ENCODE results near the gene SPRED2. TPM values are rescaled to one million over a fixed set of nuclear protein-coding genes. Genes with fewer than 3 reads are reported as not detected.
"Not testable (repeated sequence)": the region's sequence is repeated elsewhere in the genome, so short reads cannot be mapped to it uniquely, and the experiment has no call there.

Gene SPRED2
- total RNA-seq, 1 donor from 2014 or later = 8.4 TPM

DNA sequence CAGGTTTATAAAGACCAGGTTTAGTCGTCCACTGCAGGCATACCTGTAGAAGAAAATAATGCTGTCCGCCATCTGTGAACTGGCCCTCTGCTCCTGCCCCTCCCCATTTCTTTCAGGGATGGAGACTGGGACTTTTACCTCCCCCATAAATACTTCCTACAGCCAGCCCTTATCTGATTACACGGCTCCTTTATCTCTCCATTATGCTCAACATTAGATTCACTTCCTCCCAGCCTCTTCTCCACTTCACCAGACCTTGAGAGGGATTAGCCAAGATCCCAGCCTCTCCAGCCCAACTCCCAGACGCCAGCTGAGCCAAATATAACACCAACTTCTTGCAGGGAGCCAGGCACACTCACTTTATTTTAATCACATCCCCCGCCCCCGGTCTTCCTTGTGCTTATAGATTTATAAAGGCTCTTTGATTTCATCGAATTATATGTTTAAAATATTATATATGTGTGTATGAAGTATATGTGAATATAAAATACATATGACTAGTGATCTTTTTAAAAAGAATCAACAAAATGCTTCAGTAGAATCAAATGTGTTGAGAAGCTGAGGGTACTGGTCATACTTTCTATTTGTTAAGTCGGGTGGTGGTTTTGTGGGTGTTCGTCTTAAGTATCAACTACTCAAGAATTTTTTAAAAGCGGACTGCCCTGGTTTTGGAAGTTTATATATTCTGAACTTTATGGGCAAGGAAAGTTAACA, 81.0 kb downstream of the SPRED2 start:
- Mint-ChIP-seq H3K27ac (no peak overlapping the region), H3K9me3 (no peaks in the 10 kb centered on the region), H3K4me3 (ENCODE audit: low read depth) (no peak overlapping the region), H3K4me1 (ENCODE audit: low read depth) (peaks cover 24% of the 10 kb centered on the region), H3K36me3 (ENCODE audit: low read depth) (no peaks in the 10 kb centered on the region), H3K27me3 (ENCODE audit: low read depth) (peaks cover 22% of the 10 kb centered on the region)
- DNase-seq (ENCODE audit: low spot score) = no peak
- intact Hi-C loops (cut with micrococcal nuclease) = no loop called here

DNA sequence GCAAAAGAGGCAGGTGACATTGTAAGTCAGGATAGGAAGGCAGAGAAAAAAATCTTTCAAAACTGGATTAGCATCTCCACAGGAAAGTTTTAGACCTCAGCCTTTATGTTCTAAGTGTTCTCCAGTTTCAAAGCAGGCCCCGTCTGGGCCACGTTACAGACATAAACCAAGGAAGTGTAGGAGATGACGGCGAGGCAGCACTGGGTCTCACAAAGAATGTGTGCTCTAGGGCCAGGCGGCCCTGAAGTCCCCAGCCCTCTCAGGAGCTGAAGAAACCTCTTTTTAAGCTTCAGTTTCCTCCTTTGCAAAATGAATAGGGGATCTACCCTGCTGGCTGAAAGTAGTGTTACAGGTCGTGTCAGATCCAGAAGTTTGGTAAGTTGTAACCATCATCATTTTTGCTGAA, 81.7 kb downstream of the SPRED2 start:
- peaks cover 17% of the 10 kb centered on the region for H3K27me3 Mint-ChIP-seq (ENCODE audit: low read depth)
- no peak for DNase-seq (ENCODE audit: low spot score)

DNA sequence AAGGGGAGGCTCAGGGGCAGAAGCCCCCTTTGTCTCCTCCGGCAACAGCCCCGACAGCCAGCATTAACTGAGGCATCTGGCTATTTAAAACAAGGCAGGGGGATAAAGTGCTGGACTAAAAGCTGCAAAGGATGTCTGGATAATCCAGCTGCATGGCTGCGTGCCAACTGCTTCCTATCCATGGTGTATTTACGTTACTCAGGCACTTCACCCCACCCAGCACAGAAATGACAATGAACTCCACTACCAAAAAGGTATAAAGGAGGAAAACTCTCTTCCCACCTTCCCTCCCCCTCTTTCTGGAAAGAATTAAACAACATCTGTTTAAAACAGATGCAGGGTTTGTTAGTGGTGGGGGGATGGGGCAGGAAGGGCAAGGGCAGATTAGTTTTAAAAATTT, 82.5 kb downstream of the SPRED2 start:
- Mint-ChIP-seq H3K4me1 (ENCODE audit: low read depth) (peaks cover 10% of the 10 kb centered on the region), H3K27ac (no peak overlapping the region), H3K36me3 (ENCODE audit: low read depth) (no peaks in the 10 kb centered on the region), H3K27me3 (ENCODE audit: low read depth) (peaks cover 12% of the 10 kb centered on the region), H3K9me3 (no peaks in the 10 kb centered on the region), H3K4me3 (ENCODE audit: low read depth) (no peak overlapping the region)
- DNase-seq (ENCODE audit: low spot score) = no peak
- intact Hi-C loops (cut with micrococcal nuclease) = no loop called here

More for the DNA sequence above, 81.7 kb downstream of the SPRED2 start:
- H3K27ac Mint-ChIP-seq = no peak overlapping the region
- peaks cover 18% of the 10 kb centered on the region for H3K4me1 Mint-ChIP-seq (ENCODE audit: low read depth)
- no peaks in the 10 kb centered on the region for H3K36me3 Mint-ChIP-seq (ENCODE audit: low read depth)
- no peaks in the 10 kb centered on the region for H3K9me3 Mint-ChIP-seq
- intact Hi-C loops (cut with micrococcal nuclease) = no loop called here
- no peak overlapping the region for H3K4me3 Mint-ChIP-seq (ENCODE audit: low read depth)

DNA sequence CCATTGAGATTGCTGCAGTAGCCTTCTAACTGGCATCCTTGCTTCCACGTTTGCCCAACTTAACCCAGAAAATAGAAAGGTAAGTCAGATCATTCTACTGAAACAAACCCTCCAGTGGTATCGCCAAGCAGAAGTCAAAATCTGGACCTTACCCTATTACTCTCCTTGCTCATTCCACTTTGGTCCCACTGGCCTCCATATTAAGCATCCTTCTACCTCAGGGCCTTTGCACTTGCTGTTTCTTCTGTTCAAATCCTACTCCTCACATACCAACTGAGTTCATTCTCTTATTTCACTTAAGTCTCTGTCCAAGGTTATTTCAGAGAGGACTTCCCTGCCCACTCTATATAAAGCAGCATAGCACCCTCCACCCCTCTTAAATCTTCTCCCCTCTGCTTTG, 84.5 kb downstream of the SPRED2 start:
- no peak overlapping the region for H3K4me3 Mint-ChIP-seq (ENCODE audit: low read depth)
- DNase-seq (ENCODE audit: low spot score) = no peak
- H3K9me3 Mint-ChIP-seq = no peaks in the 10 kb centered on the region
- intact Hi-C loops (cut with micrococcal nuclease) = no loop called here
- peaks cover 7% of the 10 kb centered on the region for H3K27me3 Mint-ChIP-seq (ENCODE audit: low read depth)
- H3K4me1 Mint-ChIP-seq (ENCODE audit: low read depth) = peaks cover 9% of the 10 kb centered on the region
- no peaks in the 10 kb centered on the region for H3K36me3 Mint-ChIP-seq (ENCODE audit: low read depth)
- H3K27ac Mint-ChIP-seq = no peak overlapping the region

DNA sequence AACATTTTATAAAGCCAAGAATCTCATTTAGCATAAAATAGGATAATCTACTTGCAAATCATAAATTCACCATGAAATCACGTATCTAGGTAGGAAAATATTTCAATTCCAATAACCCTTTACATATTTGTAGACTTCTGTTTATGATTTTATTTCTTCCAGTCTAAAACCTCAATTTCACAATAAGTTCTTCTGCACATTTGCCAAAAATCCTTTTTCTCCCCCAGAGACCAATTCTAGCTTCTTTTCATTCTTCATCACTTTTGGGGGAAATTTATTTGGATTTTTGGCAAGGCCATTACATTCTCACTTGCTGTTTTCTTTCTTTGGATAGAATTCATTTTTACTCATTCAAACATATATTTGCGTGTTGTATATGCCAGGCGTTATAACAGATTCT, 86.8 kb downstream of the SPRED2 start:
- Mint-ChIP-seq H3K9me3 (no peaks in the 10 kb centered on the region), H3K4me3 (ENCODE audit: low read depth) (no peak overlapping the region), H3K27me3 (ENCODE audit: low read depth) (peaks cover 7% of the 10 kb centered on the region), H3K4me1 (ENCODE audit: low read depth) (peaks cover 3% of the 10 kb centered on the region), H3K36me3 (ENCODE audit: low read depth) (no peaks in the 10 kb centered on the region), H3K27ac (no peak overlapping the region)
- intact Hi-C loops (cut with micrococcal nuclease) = no loop called here
- no peak for DNase-seq (ENCODE audit: low spot score)

DNA sequence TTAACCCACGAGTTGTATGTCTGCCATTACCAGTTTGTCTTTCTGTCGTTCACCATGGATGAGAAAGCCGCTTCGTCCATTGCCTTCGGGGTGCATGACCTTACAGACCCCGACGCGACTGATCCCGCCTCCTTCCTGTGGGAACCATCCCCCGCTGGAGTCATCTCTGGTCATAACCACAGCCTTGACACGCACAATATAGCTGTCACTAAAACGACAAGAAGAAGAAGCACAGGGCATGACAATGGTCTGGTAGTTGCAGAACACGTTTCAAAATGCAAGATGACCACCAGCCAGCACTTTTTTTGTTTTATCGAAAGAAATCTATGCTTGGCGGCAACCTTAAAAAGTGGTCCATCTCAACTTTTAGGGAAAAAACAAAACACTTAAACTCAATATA, 87.7 kb downstream of the SPRED2 start:
- Mint-ChIP-seq H3K36me3 (ENCODE audit: low read depth) (no peaks in the 10 kb centered on the region), H3K4me3 (ENCODE audit: low read depth) (no peak overlapping the region), H3K27me3 (ENCODE audit: low read depth) (peaks cover 7% of the 10 kb centered on the region), H3K27ac (no peak overlapping the region), H3K4me1 (ENCODE audit: low read depth) (peaks cover 2% of the 10 kb centered on the region), H3K9me3 (no peaks in the 10 kb centered on the region)
- intact Hi-C loops (cut with micrococcal nuclease) = no loop called here
- no peak for DNase-seq (ENCODE audit: low spot score)

DNA sequence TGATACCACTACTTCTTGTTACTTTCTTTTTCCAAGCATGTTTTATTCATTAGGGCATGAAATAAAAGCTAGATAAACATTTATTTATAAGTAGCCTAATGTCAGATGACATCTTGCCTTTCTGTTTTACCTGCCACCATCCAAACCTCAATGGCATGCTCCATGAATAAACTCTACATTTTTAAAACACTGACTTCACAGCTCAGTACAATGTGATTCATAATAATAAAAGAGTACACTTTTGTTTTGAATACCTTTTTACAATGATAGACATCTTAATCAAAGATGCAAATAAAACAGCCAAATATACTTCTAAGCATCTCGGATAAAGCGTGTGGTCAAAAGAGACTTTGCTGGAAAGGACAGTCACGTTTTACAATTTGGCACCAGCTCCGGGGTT, 88.2 kb downstream of the SPRED2 start:
- H3K36me3 Mint-ChIP-seq (ENCODE audit: low read depth) = no peaks in the 10 kb centered on the region
- intact Hi-C loops (cut with micrococcal nuclease) = no loop called here

DNA sequence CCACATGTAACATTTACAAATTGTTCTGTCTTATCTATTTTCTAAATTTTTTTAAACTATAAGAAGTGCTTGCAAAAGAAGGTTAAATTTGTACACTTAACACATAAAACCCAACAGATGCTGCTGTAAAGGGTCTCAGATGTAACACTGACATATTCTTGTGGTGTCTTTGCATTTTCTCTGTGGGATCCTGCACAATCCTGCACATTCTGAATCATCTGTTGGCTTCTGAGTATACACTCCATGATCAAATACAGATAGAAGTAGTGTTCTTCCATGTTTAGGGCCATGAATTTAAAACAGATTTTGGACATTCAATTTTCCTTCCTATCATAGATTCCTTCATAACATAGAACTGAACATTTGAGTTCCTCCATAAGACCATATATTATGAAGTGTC, 89.0 kb downstream of the SPRED2 start:
- no peaks in the 10 kb centered on the region for H3K36me3 Mint-ChIP-seq (ENCODE audit: low read depth)
- H3K4me1 Mint-ChIP-seq (ENCODE audit: low read depth) = peaks cover 2% of the 10 kb centered on the region
- no peak for DNase-seq (ENCODE audit: low spot score)
- no peak overlapping the region for H3K4me3 Mint-ChIP-seq (ENCODE audit: low read depth)
- peaks cover 7% of the 10 kb centered on the region for H3K27me3 Mint-ChIP-seq (ENCODE audit: low read depth)
- H3K9me3 Mint-ChIP-seq = no peaks in the 10 kb centered on the region
- intact Hi-C loops (cut with micrococcal nuclease) = no loop called here
- no peak overlapping the region for H3K27ac Mint-ChIP-seq

More for the DNA sequence above, 88.2 kb downstream of the SPRED2 start:
- no peak overlapping the region for H3K27ac Mint-ChIP-seq
- no peaks in the 10 kb centered on the region for H3K9me3 Mint-ChIP-seq
- peaks cover 2% of the 10 kb centered on the region for H3K4me1 Mint-ChIP-seq (ENCODE audit: low read depth)
- H3K27me3 Mint-ChIP-seq (ENCODE audit: low read depth) = peaks cover 7% of the 10 kb centered on the region
- H3K4me3 Mint-ChIP-seq (ENCODE audit: low read depth) = no peak overlapping the region
- DNase-seq (ENCODE audit: low spot score) = no peak

DNA sequence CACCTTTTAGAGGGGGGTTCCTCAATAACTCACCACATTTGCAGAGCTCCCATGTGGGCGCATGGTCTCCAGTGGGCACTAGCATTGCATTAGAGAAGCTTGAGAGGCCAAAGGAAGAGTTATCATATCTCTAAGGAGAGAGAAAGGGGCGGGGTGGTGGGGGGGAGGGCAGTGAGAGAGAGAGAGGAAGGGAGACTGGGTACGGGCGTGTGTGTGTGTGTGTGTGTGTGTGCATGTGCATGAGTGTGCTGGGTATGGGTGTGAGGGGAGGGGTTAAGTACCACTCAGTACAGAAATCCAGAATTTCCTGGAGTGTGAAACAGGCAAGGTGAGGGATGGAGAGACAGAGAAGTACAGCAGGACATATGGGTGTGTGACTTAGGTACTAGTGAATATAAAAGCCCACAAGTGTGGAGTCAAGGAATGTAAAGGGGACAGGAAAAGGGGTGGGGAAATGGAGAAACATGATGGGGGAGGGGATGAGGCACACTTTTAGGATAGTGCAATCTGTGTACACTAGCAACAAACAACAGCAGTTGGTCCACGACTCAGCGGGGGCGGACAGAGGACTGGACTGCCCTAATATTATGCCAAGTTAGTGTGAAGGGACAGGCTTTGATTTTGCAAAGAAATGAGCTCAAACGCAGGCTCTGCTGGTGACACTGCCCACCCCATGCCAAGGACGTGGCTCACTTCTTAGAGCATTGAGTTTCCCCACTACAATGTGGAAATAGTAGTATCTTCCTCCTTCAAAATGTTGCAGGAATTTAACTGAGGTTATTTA, 91.3 kb downstream of the SPRED2 start:
- no peaks in the 10 kb centered on the region for H3K27me3 Mint-ChIP-seq (ENCODE audit: low read depth)
- H3K9me3 Mint-ChIP-seq = no peaks in the 10 kb centered on the region
- no peak overlapping the region for H3K4me3 Mint-ChIP-seq (ENCODE audit: low read depth)
- no peak for DNase-seq (ENCODE audit: low spot score)
- H3K4me1 Mint-ChIP-seq (ENCODE audit: low read depth) = no peaks in the 10 kb centered on the region
- no peaks in the 10 kb centered on the region for H3K36me3 Mint-ChIP-seq (ENCODE audit: low read depth)
- intact Hi-C loops (cut with micrococcal nuclease) = no loop called here
- H3K27ac Mint-ChIP-seq = no peak overlapping the region

DNA sequence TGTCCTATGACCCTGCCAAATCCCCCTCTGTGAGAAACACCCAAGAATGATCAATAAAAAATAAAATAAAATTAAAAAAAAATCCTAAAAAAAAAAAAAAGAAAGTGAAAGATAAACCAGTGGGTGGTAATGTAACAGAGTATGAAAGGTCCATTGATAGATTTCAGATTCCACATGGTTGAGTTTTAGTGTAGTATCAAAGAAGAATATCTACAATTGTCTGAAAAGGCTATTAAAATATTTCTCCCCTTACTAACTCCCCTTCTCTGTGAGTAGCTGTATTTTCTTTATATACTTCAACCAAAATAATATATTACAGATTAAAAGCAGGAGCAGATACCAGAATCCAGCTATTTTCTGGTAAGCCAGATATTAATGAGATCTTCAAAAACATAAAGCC, 92.8 kb downstream of the SPRED2 start:
- Mint-ChIP-seq H3K27ac (no peak overlapping the region), H3K36me3 (ENCODE audit: low read depth) (no peaks in the 10 kb centered on the region), H3K4me3 (ENCODE audit: low read depth) (no peak overlapping the region), H3K9me3 (no peaks in the 10 kb centered on the region), H3K27me3 (ENCODE audit: low read depth) (no peaks in the 10 kb centered on the region), H3K4me1 (ENCODE audit: low read depth) (no peaks in the 10 kb centered on the region)
- no peak for DNase-seq (ENCODE audit: low spot score)
- intact Hi-C loops (cut with micrococcal nuclease) = no loop called here

DNA sequence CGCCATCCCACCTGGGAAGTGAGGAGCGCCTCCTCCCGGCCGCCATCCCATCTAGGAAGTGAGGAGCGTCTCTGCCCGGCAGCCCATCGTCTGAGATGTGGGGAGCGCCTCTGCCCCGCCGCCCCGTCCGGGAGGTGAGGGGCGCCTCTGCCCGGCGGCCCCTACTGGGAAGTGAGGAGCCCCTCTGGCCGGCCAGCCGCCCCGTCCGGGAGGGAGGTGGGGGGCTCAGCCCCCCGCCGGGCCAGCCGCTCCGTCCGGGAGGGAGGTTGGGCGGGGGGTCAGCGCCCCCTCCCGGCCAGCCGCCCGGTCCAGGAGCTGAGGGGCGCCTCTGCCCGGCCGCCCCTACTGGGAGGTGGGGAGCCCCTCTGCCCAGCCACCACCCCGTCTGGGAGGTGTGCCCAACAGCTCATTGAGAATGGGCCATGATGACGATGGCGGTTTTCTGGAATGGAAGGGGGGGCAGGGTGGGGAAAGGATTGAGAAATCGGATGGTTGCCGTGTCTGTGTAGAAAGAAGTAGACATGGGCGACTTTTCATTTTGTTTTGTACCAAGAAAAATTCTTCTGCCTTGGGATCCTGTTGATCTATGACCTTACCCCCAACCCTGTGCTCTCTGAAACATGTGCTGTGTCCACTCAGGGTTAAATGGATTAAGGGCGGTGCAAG, 93.4 kb downstream of the SPRED2 start:
- H3K4me3 Mint-ChIP-seq (ENCODE audit: low read depth); H3K36me3 Mint-ChIP-seq (ENCODE audit: low read depth); H3K27me3 Mint-ChIP-seq (ENCODE audit: low read depth); H3K27ac Mint-ChIP-seq; intact Hi-C loops (cut with micrococcal nuclease); H3K9me3 Mint-ChIP-seq; H3K4me1 Mint-ChIP-seq (ENCODE audit: low read depth); DNase-seq (ENCODE audit: low spot score): not testable (repeated sequence)

DNA sequence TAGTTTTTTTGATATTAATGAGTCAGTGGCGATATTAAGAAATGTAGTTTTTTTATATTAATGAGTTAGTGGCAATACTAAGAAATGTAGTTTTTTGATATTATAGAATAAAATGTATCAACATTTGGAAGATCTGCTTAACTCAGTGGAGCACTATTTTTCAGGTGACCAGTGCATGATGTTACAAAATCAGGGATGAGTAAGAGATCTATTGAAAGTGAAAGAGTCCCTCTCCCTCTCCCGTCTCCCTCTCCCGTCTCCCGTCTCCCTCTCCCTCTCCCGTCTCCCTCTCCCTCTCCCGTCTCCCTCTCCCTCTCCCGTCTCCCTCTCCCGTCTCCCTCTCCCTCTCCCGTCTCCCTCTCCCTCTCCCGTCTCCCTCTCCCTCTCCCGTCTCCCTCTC, 94.5 kb downstream of the SPRED2 start:
- H3K27ac Mint-ChIP-seq; H3K9me3 Mint-ChIP-seq; H3K27me3 Mint-ChIP-seq (ENCODE audit: low read depth); H3K4me1 Mint-ChIP-seq (ENCODE audit: low read depth); H3K4me3 Mint-ChIP-seq (ENCODE audit: low read depth); H3K36me3 Mint-ChIP-seq (ENCODE audit: low read depth); DNase-seq (ENCODE audit: low spot score); intact Hi-C loops (cut with micrococcal nuclease): not testable (repeated sequence)

DNA sequence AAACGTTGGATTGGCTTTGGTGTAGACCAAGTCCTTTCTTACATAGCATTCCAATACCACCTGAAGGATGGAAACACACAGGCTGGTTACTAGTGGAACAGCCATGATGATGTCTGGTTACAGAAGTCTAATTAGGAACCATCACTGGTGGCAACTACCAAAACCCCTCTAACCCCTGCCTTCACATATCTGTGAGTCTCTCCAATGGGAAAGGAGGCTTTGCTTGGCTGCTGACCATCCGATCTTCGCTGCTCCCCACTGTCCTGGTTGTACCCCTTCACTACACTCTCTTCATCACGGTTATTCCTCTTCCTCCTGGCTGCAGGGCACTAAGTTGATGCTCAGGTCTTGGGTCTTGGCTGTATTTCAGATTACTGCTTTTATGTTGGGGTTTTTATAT, 97.7 kb downstream of the SPRED2 start:
- no peak for DNase-seq (ENCODE audit: low spot score)
- Mint-ChIP-seq H3K4me3 (ENCODE audit: low read depth) (no peak overlapping the region), H3K36me3 (ENCODE audit: low read depth) (peaks cover 7% of the 10 kb centered on the region), H3K4me1 (ENCODE audit: low read depth) (no peaks in the 10 kb centered on the region), H3K27me3 (ENCODE audit: low read depth) (no peaks in the 10 kb centered on the region), H3K27ac (no peak overlapping the region), H3K9me3 (no peaks in the 10 kb centered on the region)
- intact Hi-C loops (cut with micrococcal nuclease) = no loop called here
